PFSK-1 (cell line): ENCODE results near the gene KLHDC7B.

Source experiments
- SIN3A ChIP-seq: IDR thresholded peaks from 2 replicates; pipeline ENCODE4 v1.6.1; 2012; ENCODE audit warnings: mild to moderate bottlenecking, low read length, moderate library complexity, borderline replicate concordance; ENCODE audit not compliant: insufficient read depth
- TAF1 ChIP-seq: IDR thresholded peaks from 2 replicates; pipeline ENCODE4 v1.6.1; 2012; ENCODE audit warnings: low read length, control low read depth, borderline replicate concordance; ENCODE audit not compliant: insufficient read depth
- TF ChIP-seq, protein P1 (sequence below), 2 experiments: IDR thresholded peaks; 2 replicates each; pipeline versions ENCODE4 v1.6.1 to v1.8.0; 2011 to 2012; ENCODE audit warnings: low read depth in 2 of 2, low read length in 2 of 2, control low read depth in 1 of 2, inconsistent platforms in 1 of 2, mild to moderate bottlenecking in 1 of 2, moderate library complexity in 1 of 2; ENCODE audit not compliant: insufficient read depth in 1 of 2

DNA sequence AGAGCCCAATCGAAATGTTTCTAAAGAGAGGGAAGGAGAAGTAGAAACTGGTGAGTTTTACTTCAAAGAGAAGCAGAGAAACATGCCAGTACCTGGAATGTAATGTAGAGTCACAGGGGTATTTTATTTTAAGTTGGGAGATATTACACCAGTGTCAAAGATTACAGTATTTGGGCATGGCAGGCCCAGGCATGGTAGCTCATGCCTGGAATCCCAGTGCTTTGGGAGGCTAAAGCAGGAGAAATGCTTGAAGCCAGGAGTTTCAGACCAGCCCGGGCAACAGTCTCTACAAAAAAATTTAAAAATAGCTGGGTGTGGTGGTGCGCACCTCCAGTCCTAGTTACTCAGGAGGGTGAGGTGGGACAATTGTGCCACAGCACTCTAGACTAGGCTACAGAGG is 14.3 kb downstream of the KLHDC7B start:
- TF ChIP-seq, protein P1, sequence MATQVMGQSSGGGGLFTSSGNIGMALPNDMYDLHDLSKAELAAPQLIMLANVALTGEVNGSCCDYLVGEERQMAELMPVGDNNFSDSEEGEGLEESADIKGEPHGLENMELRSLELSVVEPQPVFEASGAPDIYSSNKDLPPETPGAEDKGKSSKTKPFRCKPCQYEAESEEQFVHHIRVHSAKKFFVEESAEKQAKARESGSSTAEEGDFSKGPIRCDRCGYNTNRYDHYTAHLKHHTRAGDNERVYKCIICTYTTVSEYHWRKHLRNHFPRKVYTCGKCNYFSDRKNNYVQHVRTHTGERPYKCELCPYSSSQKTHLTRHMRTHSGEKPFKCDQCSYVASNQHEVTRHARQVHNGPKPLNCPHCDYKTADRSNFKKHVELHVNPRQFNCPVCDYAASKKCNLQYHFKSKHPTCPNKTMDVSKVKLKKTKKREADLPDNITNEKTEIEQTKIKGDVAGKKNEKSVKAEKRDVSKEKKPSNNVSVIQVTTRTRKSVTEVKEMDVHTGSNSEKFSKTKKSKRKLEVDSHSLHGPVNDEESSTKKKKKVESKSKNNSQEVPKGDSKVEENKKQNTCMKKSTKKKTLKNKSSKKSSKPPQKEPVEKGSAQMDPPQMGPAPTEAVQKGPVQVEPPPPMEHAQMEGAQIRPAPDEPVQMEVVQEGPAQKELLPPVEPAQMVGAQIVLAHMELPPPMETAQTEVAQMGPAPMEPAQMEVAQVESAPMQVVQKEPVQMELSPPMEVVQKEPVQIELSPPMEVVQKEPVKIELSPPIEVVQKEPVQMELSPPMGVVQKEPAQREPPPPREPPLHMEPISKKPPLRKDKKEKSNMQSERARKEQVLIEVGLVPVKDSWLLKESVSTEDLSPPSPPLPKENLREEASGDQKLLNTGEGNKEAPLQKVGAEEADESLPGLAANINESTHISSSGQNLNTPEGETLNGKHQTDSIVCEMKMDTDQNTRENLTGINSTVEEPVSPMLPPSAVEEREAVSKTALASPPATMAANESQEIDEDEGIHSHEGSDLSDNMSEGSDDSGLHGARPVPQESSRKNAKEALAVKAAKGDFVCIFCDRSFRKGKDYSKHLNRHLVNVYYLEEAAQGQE (IDR thresholded peaks at IDR 0.05; ENCODE audit: insufficient read depth in 1 of 2, low read depth in 2 of 2, low read length in 2 of 2): no peak
- no peak for TF ChIP-seq SIN3A
- no peak for TF ChIP-seq TAF1
